ENCODE results near the gene PRR33. TPM values are rescaled to one million over a fixed set of nuclear protein-coding genes. Genes with fewer than 3 reads are reported as not detected.

PRR33 gene
- polyA plus RNA-seq, 1 donor, result 0.67 TPM

- Histone ChIP-seq H3K9me3 (ENCODE audit: control insufficient read depth, low read depth, low read length) (peaks cover 3% of the 10 kb centered on the region), H3K4me3 (ENCODE audit: low read length) (no peak overlapping the region), H3K36me3 (ENCODE audit: control insufficient read depth, insufficient read depth, low read length) (no peaks in the 10 kb centered on the region), H3K27ac (ENCODE audit: low read length) (no peak overlapping the region), H3K27me3 (ENCODE audit: control insufficient read depth, insufficient read depth, low read length) (no peaks in the 10 kb centered on the region), H3K4me1 (ENCODE audit: control insufficient read depth, insufficient read depth, low read length) (no peaks in the 10 kb centered on the region)
- no CpG with 5 or more reads among the region's 24 CpGs for WGBS (ENCODE audit: insufficient coverage, low lambda C conversion rate)
- DNase-seq, result no peak
These were observed 42.9 kb upstream of the PRR33 start for GRCh38 chr11:1934335-1935155.

- no CpG with 5 or more reads among the region's 18 CpGs for WGBS (ENCODE audit: insufficient coverage, low lambda C conversion rate)
- Histone ChIP-seq H3K36me3 (ENCODE audit: control insufficient read depth, insufficient read depth, low read length) (no peaks in the 10 kb centered on the region), H3K4me3 (ENCODE audit: low read length) (no peak overlapping the region), H3K4me1 (ENCODE audit: control insufficient read depth, insufficient read depth, low read length) (no peaks in the 10 kb centered on the region), H3K27ac (ENCODE audit: low read length) (no peak overlapping the region), H3K9me3 (ENCODE audit: control insufficient read depth, low read depth, low read length) (peaks cover 3% of the 10 kb centered on the region), H3K27me3 (ENCODE audit: control insufficient read depth, insufficient read depth, low read length) (no peaks in the 10 kb centered on the region)
- DNase-seq, result no peak
These were observed 42.0 kb upstream of the PRR33 start for GRCh38 chr11:1933416-1934334.

GRCh38 chr11:1932681-1933080, 41.0 kb upstream of the PRR33 start:
- Histone ChIP-seq H3K36me3 (ENCODE audit: control insufficient read depth, insufficient read depth, low read length) (no peaks in the 10 kb centered on the region), H3K4me3 (ENCODE audit: low read length) (no peak overlapping the region), H3K4me1 (ENCODE audit: control insufficient read depth, insufficient read depth, low read length) (no peaks in the 10 kb centered on the region), H3K27ac (ENCODE audit: low read length) (no peak overlapping the region), H3K9me3 (ENCODE audit: control insufficient read depth, low read depth, low read length) (peaks cover 2% of the 10 kb centered on the region), H3K27me3 (ENCODE audit: control insufficient read depth, insufficient read depth, low read length) (no peaks in the 10 kb centered on the region)
- no peak for DNase-seq
- WGBS (ENCODE audit: insufficient coverage, low lambda C conversion rate), result 100% methylated on average over 3 of the region's 4 CpGs

GRCh38 chr11:1932105-1932480, 40.4 kb upstream of the PRR33 start:
- no peak for DNase-seq
- Histone ChIP-seq H3K4me1 (ENCODE audit: control insufficient read depth, insufficient read depth, low read length) (peaks cover 4% of the 10 kb centered on the region), H3K36me3 (ENCODE audit: control insufficient read depth, insufficient read depth, low read length) (no peaks in the 10 kb centered on the region), H3K9me3 (ENCODE audit: control insufficient read depth, low read depth, low read length) (no peaks in the 10 kb centered on the region), H3K4me3 (ENCODE audit: low read length) (no peak overlapping the region), H3K27me3 (ENCODE audit: control insufficient read depth, insufficient read depth, low read length) (no peaks in the 10 kb centered on the region), H3K27ac (ENCODE audit: low read length) (no peak overlapping the region)
- WGBS (ENCODE audit: insufficient coverage, low lambda C conversion rate), result no CpG with 5 or more reads among the region's 11 CpGs

- no peak for DNase-seq
These were observed 39.8 kb upstream of the PRR33 start for GRCh38 chr11:1931341-1932104.

GRCh38 chr11:1930462-1930830, 38.8 kb upstream of the PRR33 start:
- 83% methylated on average over 7 of the region's 9 CpGs for WGBS (ENCODE audit: insufficient coverage, low lambda C conversion rate)
- H3K36me3 ChIP-seq (ENCODE audit: control insufficient read depth, insufficient read depth, low read length), result no peaks in the 10 kb centered on the region
- no peaks in the 10 kb centered on the region for H3K27me3 ChIP-seq (ENCODE audit: control insufficient read depth, insufficient read depth, low read length)
- no peak overlapping the region for H3K27ac ChIP-seq (ENCODE audit: low read length)
- peaks cover 6% of the 10 kb centered on the region for H3K4me1 ChIP-seq (ENCODE audit: control insufficient read depth, insufficient read depth, low read length)
- H3K9me3 ChIP-seq (ENCODE audit: control insufficient read depth, low read depth, low read length), result no peaks in the 10 kb centered on the region
- no peak overlapping the region for H3K4me3 ChIP-seq (ENCODE audit: low read length)
- DNase-seq, result no peak

More at GRCh38 chr11:1931341-1932104, 39.8 kb upstream of the PRR33 start:
- H3K4me3 ChIP-seq (ENCODE audit: low read length), result no peak overlapping the region
- WGBS (ENCODE audit: insufficient coverage, low lambda C conversion rate), result 42% methylated on average over 1 of the region's 18 CpGs
- H3K27ac ChIP-seq (ENCODE audit: low read length), result peak overlapping the region; percentile 23
- peaks cover 6% of the 10 kb centered on the region for H3K4me1 ChIP-seq (ENCODE audit: control insufficient read depth, insufficient read depth, low read length)
- no peaks in the 10 kb centered on the region for H3K9me3 ChIP-seq (ENCODE audit: control insufficient read depth, low read depth, low read length)
- no peaks in the 10 kb centered on the region for H3K36me3 ChIP-seq (ENCODE audit: control insufficient read depth, insufficient read depth, low read length)
- H3K27me3 ChIP-seq (ENCODE audit: control insufficient read depth, insufficient read depth, low read length), result no peaks in the 10 kb centered on the region

GRCh38 chr11:1929621-1930461, 38.1 kb upstream of the PRR33 start:
- H3K4me1 ChIP-seq (ENCODE audit: control insufficient read depth, insufficient read depth, low read length), result peaks cover 6% of the 10 kb centered on the region
- no CpG with 5 or more reads among the region's 25 CpGs for WGBS (ENCODE audit: insufficient coverage, low lambda C conversion rate)
- no peak for DNase-seq
- no peaks in the 10 kb centered on the region for H3K9me3 ChIP-seq (ENCODE audit: control insufficient read depth, low read depth, low read length)
- H3K27ac ChIP-seq (ENCODE audit: low read length), result no peak overlapping the region
- H3K27me3 ChIP-seq (ENCODE audit: control insufficient read depth, insufficient read depth, low read length), result no peaks in the 10 kb centered on the region
- no peak overlapping the region for H3K4me3 ChIP-seq (ENCODE audit: low read length)
- no peaks in the 10 kb centered on the region for H3K36me3 ChIP-seq (ENCODE audit: control insufficient read depth, insufficient read depth, low read length)

- Histone ChIP-seq H3K27ac (ENCODE audit: low read length) (no peak overlapping the region), H3K9me3 (ENCODE audit: control insufficient read depth, low read depth, low read length) (no peaks in the 10 kb centered on the region), H3K4me1 (ENCODE audit: control insufficient read depth, insufficient read depth, low read length) (peaks cover 6% of the 10 kb centered on the region), H3K27me3 (ENCODE audit: control insufficient read depth, insufficient read depth, low read length) (no peaks in the 10 kb centered on the region), H3K4me3 (ENCODE audit: low read length) (no peak overlapping the region), H3K36me3 (ENCODE audit: control insufficient read depth, insufficient read depth, low read length) (no peaks in the 10 kb centered on the region)
- WGBS (ENCODE audit: insufficient coverage, low lambda C conversion rate), result 100% methylated on average over 2 of the region's 35 CpGs
- no peak for DNase-seq
These were observed 37.3 kb upstream of the PRR33 start for GRCh38 chr11:1928891-1929541.

- Histone ChIP-seq H3K4me3 (ENCODE audit: low read length) (no peak overlapping the region), H3K36me3 (ENCODE audit: control insufficient read depth, insufficient read depth, low read length) (no peaks in the 10 kb centered on the region), H3K4me1 (ENCODE audit: control insufficient read depth, insufficient read depth, low read length) (peaks cover 6% of the 10 kb centered on the region), H3K27ac (ENCODE audit: low read length) (no peak overlapping the region), H3K27me3 (ENCODE audit: control insufficient read depth, insufficient read depth, low read length) (no peaks in the 10 kb centered on the region), H3K9me3 (ENCODE audit: control insufficient read depth, low read depth, low read length) (no peaks in the 10 kb centered on the region)
- no CpG with 5 or more reads among the region's 13 CpGs for WGBS (ENCODE audit: insufficient coverage, low lambda C conversion rate)
- DNase-seq, result no peak
These were observed 36.8 kb upstream of the PRR33 start for GRCh38 chr11:1928470-1928890.

Measured in large intestine (tissue), 3 donors.